T-helper 17 cell (primary cell): ENCODE results near the gene IRX5. TPM values are rescaled to one million over a fixed set of nuclear protein-coding genes. Genes with fewer than 3 reads are reported as not detected.

Source experiments
- ATAC-seq: fragments of 150-1000 bp; cut with Tn5 transposase; 2 replicates; pipeline ENCODE4 v1.10.0; 2021; ENCODE audit warnings: mild to moderate bottlenecking, moderate library complexity
- DNase-seq, 3 donors: peaks; one replicate each; pipeline versions ENCODE4 v3.0.0 to v3.0.0-alpha.2; 2020 to 2021
- H3K9me3 ChIP-seq: one replicate; pipeline ENCODE4 v1.7.0; 2013; ENCODE audit warnings: low read length, mild to moderate bottlenecking; ENCODE audit not compliant: control insufficient read depth, poor library complexity, severe bottlenecking
- H3K27ac Mint-ChIP-seq: one replicate; pipeline ENCODE4 v1.8.0; 2022; ENCODE audit warnings: mild to moderate bottlenecking, moderate library complexity, mixed read lengths
- H3K27me3 Mint-ChIP-seq: one replicate; pipeline ENCODE4 v1.8.0; 2022; ENCODE audit warnings: mixed read lengths
- H3K36me3 Mint-ChIP-seq: one replicate; pipeline ENCODE4 v1.8.0; 2022; ENCODE audit warnings: low read depth, mixed read lengths
- H3K4me1 Mint-ChIP-seq: one replicate; pipeline ENCODE4 v1.8.0; 2022; ENCODE audit warnings: mild to moderate bottlenecking, mixed read lengths
- H3K4me3 Mint-ChIP-seq: one replicate; pipeline ENCODE4 v1.8.0; 2022; ENCODE audit warnings: mild to moderate bottlenecking, moderate library complexity, mixed read lengths
- total RNA-seq, 4 donors: library from RNA in 2 of 4; stranded (reverse) in 2 of 4; gene quantifications; one replicate each; pipeline ENCODE4 v1.2.3 and lab custom pipeline; 2022 to 2026

IRX5 gene
- under 1 TPM in 1 of 2 donors, not detected in 1; 0.15 TPM for total RNA-seq
- 0.53 to 0.70 reads per million in 2 donors for total RNA-seq (lab: John Stamatoyannopoulos, UW)

- peak in 2 of 3 donors; percentile 38 to 46 for DNase-seq
- H3K9me3 ChIP-seq = no peaks in the 10 kb centered on the region
- H3K4me1 Mint-ChIP-seq = peaks cover 25% of the 10 kb centered on the region
- H3K36me3 Mint-ChIP-seq = peaks cover 11% of the 10 kb centered on the region
- peaks cover 64% of the 10 kb centered on the region for H3K27me3 Mint-ChIP-seq
- H3K4me3 Mint-ChIP-seq = peak within 1 kb of the TSS; percentile 89
- H3K27ac Mint-ChIP-seq = peak within 1 kb of the TSS; percentile 22
- ATAC-seq = no peak
These were observed at the start of gene IRX5 for GRCh38 chr16:54930005-54930868. TSS of gene IRX5 (plus strand) at chr16:54930865. CDS start at chr16:54931199, 334 bp downstream.

- Mint-ChIP-seq H3K4me3 (no peak overlapping the region), H3K27ac (no peak overlapping the region), H3K4me1 (no peaks in the 10 kb centered on the region), H3K36me3 (no peaks in the 10 kb centered on the region), H3K27me3 (peaks cover 4% of the 10 kb centered on the region)
- DNase-seq (no peak), ATAC-seq (no peak)
- no peaks in the 10 kb centered on the region for H3K9me3 ChIP-seq
These were observed 48.1 kb upstream of the IRX5 start for GRCh38 chr16:54882556-54882955.

- no peak overlapping the region for H3K27ac Mint-ChIP-seq
- no peaks in the 10 kb centered on the region for H3K4me1 Mint-ChIP-seq
- DNase-seq (no peak), ATAC-seq (no peak)
- H3K36me3 Mint-ChIP-seq = no peaks in the 10 kb centered on the region
- H3K9me3 ChIP-seq = no peaks in the 10 kb centered on the region
- H3K27me3 Mint-ChIP-seq = peaks cover 4% of the 10 kb centered on the region
- no peak overlapping the region for H3K4me3 Mint-ChIP-seq
These were observed 47.3 kb upstream of the IRX5 start for GRCh38 chr16:54883358-54883757.

- no peaks in the 10 kb centered on the region for H3K36me3 Mint-ChIP-seq
- H3K4me1 Mint-ChIP-seq = no peaks in the 10 kb centered on the region
- no peak overlapping the region for H3K4me3 Mint-ChIP-seq
- no peaks in the 10 kb centered on the region for H3K9me3 ChIP-seq
- ATAC-seq = no peak
- DNase-seq = no peak
- H3K27ac Mint-ChIP-seq = no peak overlapping the region
- peaks cover 4% of the 10 kb centered on the region for H3K27me3 Mint-ChIP-seq
These were observed 44.6 kb upstream of the IRX5 start for GRCh38 chr16:54886078-54886477.

- peaks cover 10% of the 10 kb centered on the region for H3K27me3 Mint-ChIP-seq
- no peak for DNase-seq
- no peak overlapping the region for H3K27ac Mint-ChIP-seq
- ATAC-seq = no peak
- no peaks in the 10 kb centered on the region for H3K9me3 ChIP-seq
- H3K36me3 Mint-ChIP-seq = no peaks in the 10 kb centered on the region
- H3K4me1 Mint-ChIP-seq = no peaks in the 10 kb centered on the region
- H3K4me3 Mint-ChIP-seq = no peak overlapping the region
These were observed 40.3 kb upstream of the IRX5 start for GRCh38 chr16:54890381-54890780.

GRCh38 chr16:54891346-54891745 is 39.3 kb upstream of the IRX5 start:
- DNase-seq (no peak), ATAC-seq (no peak)
- H3K9me3 ChIP-seq = no peaks in the 10 kb centered on the region
- Mint-ChIP-seq H3K4me3 (no peak overlapping the region), H3K27me3 (peaks cover 10% of the 10 kb centered on the region), H3K36me3 (no peaks in the 10 kb centered on the region), H3K27ac (no peak overlapping the region), H3K4me1 (no peaks in the 10 kb centered on the region)

- H3K9me3 ChIP-seq = no peaks in the 10 kb centered on the region
- Mint-ChIP-seq H3K27me3 (peaks cover 14% of the 10 kb centered on the region), H3K4me1 (no peaks in the 10 kb centered on the region), H3K27ac (no peak overlapping the region), H3K4me3 (no peak overlapping the region), H3K36me3 (no peaks in the 10 kb centered on the region)
- ATAC-seq (no peak), DNase-seq (no peak)
These were observed 37.7 kb upstream of the IRX5 start for GRCh38 chr16:54892981-54893380.

- Mint-ChIP-seq H3K27me3 (peaks cover 11% of the 10 kb centered on the region), H3K4me1 (no peaks in the 10 kb centered on the region), H3K27ac (no peak overlapping the region), H3K4me3 (no peak overlapping the region), H3K36me3 (no peaks in the 10 kb centered on the region)
- H3K9me3 ChIP-seq = no peaks in the 10 kb centered on the region
- DNase-seq (no peak), ATAC-seq (no peak)
These were observed 32.7 kb upstream of the IRX5 start for GRCh38 chr16:54897930-54898329.

GRCh38 chr16:54901606-54902005 is 29.1 kb upstream of the IRX5 start:
- H3K9me3 ChIP-seq = no peaks in the 10 kb centered on the region
- peaks cover 5% of the 10 kb centered on the region for H3K27me3 Mint-ChIP-seq
- ATAC-seq = no peak
- no peak overlapping the region for H3K4me3 Mint-ChIP-seq
- no peaks in the 10 kb centered on the region for H3K36me3 Mint-ChIP-seq
- no peak overlapping the region for H3K27ac Mint-ChIP-seq
- DNase-seq = no peak
- no peaks in the 10 kb centered on the region for H3K4me1 Mint-ChIP-seq

GRCh38 chr16:54903047-54903446 is 27.6 kb upstream of the IRX5 start:
- ATAC-seq (no peak), DNase-seq (no peak)
- Mint-ChIP-seq H3K4me1 (no peaks in the 10 kb centered on the region), H3K36me3 (no peaks in the 10 kb centered on the region), H3K27ac (no peak overlapping the region), H3K4me3 (no peak overlapping the region), H3K27me3 (peaks cover under 1% of the 10 kb centered on the region)
- H3K9me3 ChIP-seq = no peaks in the 10 kb centered on the region

GRCh38 chr16:54911079-54911478 is 19.6 kb upstream of the IRX5 start:
- Mint-ChIP-seq H3K4me3 (no peak overlapping the region), H3K36me3 (no peaks in the 10 kb centered on the region)

GRCh38 chr16:54912720-54913119 is 17.9 kb upstream of the IRX5 start:
- ATAC-seq (no peak), DNase-seq (no peak)
- H3K27me3 Mint-ChIP-seq = peaks cover 15% of the 10 kb centered on the region
- no peak overlapping the region for H3K4me3 Mint-ChIP-seq
- H3K36me3 Mint-ChIP-seq = no peaks in the 10 kb centered on the region
- no peaks in the 10 kb centered on the region for H3K9me3 ChIP-seq
- no peaks in the 10 kb centered on the region for H3K4me1 Mint-ChIP-seq
- no peak overlapping the region for H3K27ac Mint-ChIP-seq

More at GRCh38 chr16:54911079-54911478, 19.6 kb upstream of the IRX5 start:
- H3K4me1 Mint-ChIP-seq = no peaks in the 10 kb centered on the region
- H3K27ac Mint-ChIP-seq = no peak overlapping the region
- H3K9me3 ChIP-seq = no peaks in the 10 kb centered on the region
- H3K27me3 Mint-ChIP-seq = peaks cover 13% of the 10 kb centered on the region
- ATAC-seq = no peak
- no peak for DNase-seq

GRCh38 chr16:54921206-54921824 is 9.3 kb upstream of the IRX5 start:
- DNase-seq (no peak), ATAC-seq (no peak)
- Mint-ChIP-seq H3K36me3 (no peaks in the 10 kb centered on the region), H3K4me1 (no peaks in the 10 kb centered on the region), H3K4me3 (no peak overlapping the region), H3K27me3 (peaks cover 46% of the 10 kb centered on the region), H3K27ac (no peak overlapping the region)
- no peaks in the 10 kb centered on the region for H3K9me3 ChIP-seq
